OCI-LY1 (cell line): Measurements from ENCODE around the gene SEC11A.

Experiments
- EZH2 ChIP-seq: fragments of 200-600 bp; sonication (generic), shearing (Covaris generic); IDR thresholded peaks from 2 replicates; pipeline ENCODE4 v1.8.0; 2017; ENCODE audit warnings: borderline replicate concordance, mixed run types, mild to moderate bottlenecking, antibody characterized with exemption, low read length, moderate library complexity, mixed read lengths
- TF ChIP-seq, protein P1 (sequence below): fragments of 200-600 bp; sonication (generic), shearing (Covaris generic); IDR thresholded peaks from 2 replicates; pipeline ENCODE4 v1.5.1; 2017; ENCODE audit warnings: mild to moderate bottlenecking, antibody characterized with exemption, low read length, moderate library complexity, mixed read lengths

DNA sequence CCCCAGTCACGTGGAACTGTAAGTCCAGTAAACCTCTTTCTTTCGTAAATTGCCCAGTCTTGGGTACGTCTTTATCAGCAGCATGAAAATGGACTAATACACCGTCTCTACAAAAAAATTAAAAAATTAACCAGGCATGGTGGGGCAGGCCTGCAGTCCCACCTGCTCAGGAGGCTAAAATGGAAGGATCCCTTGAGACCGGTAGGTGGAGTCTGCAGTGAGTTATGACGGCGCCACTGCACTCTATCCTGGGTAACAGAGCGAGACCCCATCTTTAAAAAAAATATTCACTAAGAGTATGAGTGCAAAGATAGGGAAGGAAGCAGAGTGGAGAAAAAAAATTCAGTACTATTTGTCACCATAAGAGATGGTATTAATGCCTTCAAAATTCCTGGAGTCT, 25.6 kb downstream of the SEC11A start:
- TF ChIP-seq, protein P1, sequence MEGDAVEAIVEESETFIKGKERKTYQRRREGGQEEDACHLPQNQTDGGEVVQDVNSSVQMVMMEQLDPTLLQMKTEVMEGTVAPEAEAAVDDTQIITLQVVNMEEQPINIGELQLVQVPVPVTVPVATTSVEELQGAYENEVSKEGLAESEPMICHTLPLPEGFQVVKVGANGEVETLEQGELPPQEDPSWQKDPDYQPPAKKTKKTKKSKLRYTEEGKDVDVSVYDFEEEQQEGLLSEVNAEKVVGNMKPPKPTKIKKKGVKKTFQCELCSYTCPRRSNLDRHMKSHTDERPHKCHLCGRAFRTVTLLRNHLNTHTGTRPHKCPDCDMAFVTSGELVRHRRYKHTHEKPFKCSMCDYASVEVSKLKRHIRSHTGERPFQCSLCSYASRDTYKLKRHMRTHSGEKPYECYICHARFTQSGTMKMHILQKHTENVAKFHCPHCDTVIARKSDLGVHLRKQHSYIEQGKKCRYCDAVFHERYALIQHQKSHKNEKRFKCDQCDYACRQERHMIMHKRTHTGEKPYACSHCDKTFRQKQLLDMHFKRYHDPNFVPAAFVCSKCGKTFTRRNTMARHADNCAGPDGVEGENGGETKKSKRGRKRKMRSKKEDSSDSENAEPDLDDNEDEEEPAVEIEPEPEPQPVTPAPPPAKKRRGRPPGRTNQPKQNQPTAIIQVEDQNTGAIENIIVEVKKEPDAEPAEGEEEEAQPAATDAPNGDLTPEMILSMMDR, result no peak
- no peak for TF ChIP-seq EZH2
